Parathyroid adenoma (tissue), 2 donors: Measurements from ENCODE around the gene TBC1D7.

Experiments used
- H2AFZ ChIP-seq: fragments of 300-600 bp; sonication (generic); one replicate; pipeline ENCODE4 v1.7.0; 2017; ENCODE audit warnings: antibody characterized with exemption, mild to moderate bottlenecking
- H3K27ac ChIP-seq: fragments of 300-600 bp; sonication (generic); one replicate; pipeline ENCODE4 v1.7.0; 2017
- H3K27me3 ChIP-seq: fragments of 300-600 bp; sonication (generic); one replicate; pipeline ENCODE4 v1.7.0; 2017; ENCODE audit warnings: low read length; ENCODE audit not compliant: control insufficient read depth, insufficient read depth
- H3K36me3 ChIP-seq: fragments of 300-600 bp; sonication (generic); one replicate; pipeline ENCODE4 v1.7.0; 2017; ENCODE audit warnings: low read length; ENCODE audit not compliant: control insufficient read depth, insufficient read depth
- H3K4me1 ChIP-seq: fragments of 300-600 bp; sonication (generic); one replicate; pipeline ENCODE4 v1.7.0; 2017; ENCODE audit warnings: control low read depth
- H3K4me2 ChIP-seq: fragments of 300-600 bp; sonication (generic); one replicate; pipeline ENCODE4 v1.7.0; 2017; ENCODE audit warnings: low read length
- H3K4me3 ChIP-seq: fragments of 300-600 bp; sonication (generic); one replicate; pipeline ENCODE4 v1.7.0; 2017; ENCODE audit warnings: low read depth, low read length
- H3K79me2 ChIP-seq: fragments of 300-600 bp; sonication (generic); one replicate; pipeline ENCODE4 v1.7.0; 2017; ENCODE audit warnings: control low read depth
- H3K9ac ChIP-seq: fragments of 300-600 bp; sonication (generic); one replicate; pipeline ENCODE4 v1.7.0; 2017; ENCODE audit warnings: mild to moderate bottlenecking
- H3K9me3 ChIP-seq: fragments of 300-600 bp; sonication (generic); one replicate; pipeline ENCODE4 v1.7.0; 2017; ENCODE audit warnings: low read length; ENCODE audit not compliant: control insufficient read depth
- TF ChIP-seq, protein P1 (sequence below): fragments of 300-600 bp; sonication (generic); IDR thresholded peaks from one replicate; pipeline ENCODE4 v1.7.0; 2017; ENCODE audit warnings: antibody characterized with exemption, mild to moderate bottlenecking
- donor health status: primary hyperparathyroidism.

Gene TBC1D7

DNA sequence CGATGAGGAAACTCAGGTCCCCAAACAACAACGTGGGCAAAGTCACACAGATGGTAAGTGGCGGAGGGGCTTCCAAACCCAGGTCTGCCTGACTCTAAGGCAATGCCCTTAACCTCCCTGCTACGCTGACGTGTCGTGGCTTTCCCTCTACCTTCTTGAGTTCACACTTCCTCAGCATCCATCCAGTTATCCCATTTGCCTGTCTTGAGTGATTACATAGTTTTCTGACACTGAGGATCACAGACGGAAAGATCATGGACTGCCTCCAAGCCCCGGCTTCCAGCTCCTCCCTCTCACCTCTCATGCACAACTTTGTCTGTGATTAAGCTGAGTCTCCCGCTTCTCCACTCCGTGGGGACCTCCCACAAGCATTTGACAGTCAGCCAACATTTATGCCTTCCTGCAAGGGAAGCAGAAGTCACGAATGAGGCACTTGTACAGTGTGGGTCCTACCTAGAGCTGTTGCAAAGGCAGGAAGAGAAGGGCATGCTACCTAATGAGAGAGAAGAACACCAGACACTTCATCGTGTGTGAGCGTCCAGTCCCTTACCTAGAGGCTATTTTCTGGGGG is 33.8 kb downstream of the TBC1D7 start:
- no peak overlapping the region for H3K4me3 ChIP-seq
- no peak overlapping the region for H2AFZ ChIP-seq
- TF ChIP-seq, protein P1, sequence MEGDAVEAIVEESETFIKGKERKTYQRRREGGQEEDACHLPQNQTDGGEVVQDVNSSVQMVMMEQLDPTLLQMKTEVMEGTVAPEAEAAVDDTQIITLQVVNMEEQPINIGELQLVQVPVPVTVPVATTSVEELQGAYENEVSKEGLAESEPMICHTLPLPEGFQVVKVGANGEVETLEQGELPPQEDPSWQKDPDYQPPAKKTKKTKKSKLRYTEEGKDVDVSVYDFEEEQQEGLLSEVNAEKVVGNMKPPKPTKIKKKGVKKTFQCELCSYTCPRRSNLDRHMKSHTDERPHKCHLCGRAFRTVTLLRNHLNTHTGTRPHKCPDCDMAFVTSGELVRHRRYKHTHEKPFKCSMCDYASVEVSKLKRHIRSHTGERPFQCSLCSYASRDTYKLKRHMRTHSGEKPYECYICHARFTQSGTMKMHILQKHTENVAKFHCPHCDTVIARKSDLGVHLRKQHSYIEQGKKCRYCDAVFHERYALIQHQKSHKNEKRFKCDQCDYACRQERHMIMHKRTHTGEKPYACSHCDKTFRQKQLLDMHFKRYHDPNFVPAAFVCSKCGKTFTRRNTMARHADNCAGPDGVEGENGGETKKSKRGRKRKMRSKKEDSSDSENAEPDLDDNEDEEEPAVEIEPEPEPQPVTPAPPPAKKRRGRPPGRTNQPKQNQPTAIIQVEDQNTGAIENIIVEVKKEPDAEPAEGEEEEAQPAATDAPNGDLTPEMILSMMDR: no peak
- no peak overlapping the region for H3K4me2 ChIP-seq
- no peaks in the 10 kb centered on the region for H3K79me2 ChIP-seq
- H3K4me1 ChIP-seq: peaks cover 6% of the 10 kb centered on the region
- no peaks in the 10 kb centered on the region for H3K9me3 ChIP-seq
- H3K36me3 ChIP-seq: no peaks in the 10 kb centered on the region
- H3K27me3 ChIP-seq: no peaks in the 10 kb centered on the region
- no peak overlapping the region for H3K27ac ChIP-seq
- H3K9ac ChIP-seq: no peak overlapping the region

DNA sequence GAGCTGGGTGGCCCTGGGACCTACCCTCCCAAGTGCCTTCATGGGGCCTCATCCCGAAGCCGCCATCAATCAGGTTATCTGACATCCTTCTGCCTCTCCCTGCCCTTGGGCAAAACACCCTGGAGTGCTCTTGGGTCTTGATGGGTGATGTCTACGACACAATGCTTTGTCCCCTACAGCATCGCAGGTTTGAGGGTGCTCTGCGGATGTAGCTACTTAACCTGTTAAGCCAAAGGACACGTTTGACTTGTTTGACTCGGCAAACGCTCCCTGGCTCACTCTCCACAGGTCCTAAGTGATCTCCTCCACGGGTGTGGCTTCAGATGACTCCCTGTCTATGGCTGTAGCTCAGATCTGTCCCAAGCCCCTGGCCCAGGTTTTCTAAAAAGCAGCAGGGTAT is 35.6 kb downstream of the TBC1D7 start:
- no peaks in the 10 kb centered on the region for H3K36me3 ChIP-seq
- H3K79me2 ChIP-seq: no peaks in the 10 kb centered on the region
- H3K4me2 ChIP-seq: no peak overlapping the region
- H3K4me1 ChIP-seq: peaks cover 6% of the 10 kb centered on the region
- no peaks in the 10 kb centered on the region for H3K27me3 ChIP-seq
- H2AFZ ChIP-seq: no peak overlapping the region
- no peaks in the 10 kb centered on the region for H3K9me3 ChIP-seq
- H3K4me3 ChIP-seq: no peak overlapping the region
- H3K9ac ChIP-seq: no peak overlapping the region
- no peak overlapping the region for H3K27ac ChIP-seq
- TF ChIP-seq, protein P1: no peak

DNA sequence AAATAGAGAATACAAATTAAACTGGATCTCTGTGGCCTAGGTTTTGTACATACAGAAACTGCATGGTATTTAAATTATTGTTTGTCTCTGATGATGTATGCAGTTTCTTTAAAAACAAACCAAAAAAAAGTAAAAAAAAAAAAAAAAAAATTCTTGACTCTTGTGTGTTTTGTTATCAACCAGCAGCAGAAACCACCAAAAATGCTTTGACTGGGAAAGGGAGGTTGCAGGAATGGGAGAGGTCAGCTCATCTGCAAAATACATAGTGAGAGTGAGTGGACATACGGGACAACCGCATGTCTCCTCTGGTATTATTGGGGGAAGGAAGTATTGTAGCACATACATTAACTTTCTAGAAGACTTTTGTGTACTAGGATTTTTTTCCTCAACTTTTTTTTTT is 38.0 kb downstream of the TBC1D7 start:
- Histone ChIP-seq H3K27ac (no peak overlapping the region), H3K4me1 (no peaks in the 10 kb centered on the region), H3K9me3 (no peaks in the 10 kb centered on the region), H3K27me3 (no peaks in the 10 kb centered on the region), H3K36me3 (no peaks in the 10 kb centered on the region), H3K4me2 (no peak overlapping the region), H2AFZ (no peak overlapping the region), H3K79me2 (no peaks in the 10 kb centered on the region), H3K9ac (no peak overlapping the region), H3K4me3 (no peak overlapping the region)
- TF ChIP-seq, protein P1: no peak

DNA sequence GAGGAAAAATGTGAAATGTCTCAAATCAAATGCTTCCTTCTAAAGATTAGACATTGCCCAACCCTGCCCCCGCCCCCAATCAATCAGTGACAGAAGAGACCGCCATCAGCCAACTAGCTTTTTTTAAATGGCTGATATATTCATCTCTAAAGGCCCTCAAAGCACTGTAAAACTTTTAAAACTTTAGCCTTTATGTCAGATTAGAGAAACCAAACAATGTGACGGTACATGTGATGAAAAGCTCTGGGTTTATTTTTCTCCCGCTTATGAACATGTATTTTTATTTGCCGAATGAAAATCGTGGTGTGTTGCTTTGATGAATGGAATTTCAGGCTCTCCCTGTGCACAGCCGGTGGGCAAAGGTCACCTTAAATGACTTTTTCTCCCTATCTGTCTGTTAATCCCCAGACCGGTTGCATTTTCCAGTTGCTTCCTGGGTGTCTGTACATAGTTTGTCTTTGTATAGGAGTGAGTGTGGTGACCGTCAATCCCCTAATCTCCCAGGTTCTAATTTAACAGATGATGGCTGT is 38.5 kb downstream of the TBC1D7 start:
- Histone ChIP-seq H3K79me2 (no peaks in the 10 kb centered on the region), H3K27ac (no peak overlapping the region), H3K9ac (no peak overlapping the region), H3K4me2 (no peak overlapping the region), H3K9me3 (no peaks in the 10 kb centered on the region), H3K36me3 (no peaks in the 10 kb centered on the region), H3K27me3 (no peaks in the 10 kb centered on the region), H2AFZ (no peak overlapping the region), H3K4me1 (no peaks in the 10 kb centered on the region), H3K4me3 (no peak overlapping the region)
- TF ChIP-seq, protein P1: no peak

- no peaks in the 10 kb centered on the region for H3K27me3 ChIP-seq
- H3K27ac ChIP-seq: no peak overlapping the region
- no peaks in the 10 kb centered on the region for H3K4me1 ChIP-seq
- H3K4me3 ChIP-seq: no peak overlapping the region
- H3K79me2 ChIP-seq: no peaks in the 10 kb centered on the region
- no peaks in the 10 kb centered on the region for H3K36me3 ChIP-seq
- H2AFZ ChIP-seq: no peak overlapping the region
- TF ChIP-seq, protein P1: no peak
- H3K9ac ChIP-seq: no peak overlapping the region
- no peak overlapping the region for H3K4me2 ChIP-seq
- H3K9me3 ChIP-seq: no peaks in the 10 kb centered on the region
Observed at GRCh38 chr6:13288969-13289391, 39.4 kb downstream of the TBC1D7 start.
